Osteoblast (primary cell): Measurements from ENCODE around the gene CADPS. TPM values are rescaled to one million over a fixed set of nuclear protein-coding genes. Genes with fewer than 3 reads are reported as not detected.

ENCODE experiments used
- DNase-seq: peaks from one replicate; pipeline ENCODE4 v3.0.0; 2011; ENCODE audit warnings: low spot score, mixed read lengths; ENCODE audit not compliant: insufficient read length; ENCODE audit errors: missing footprints
- H2AFZ ChIP-seq: 2 replicates; pipeline ENCODE4 v1.6.0; 2011; ENCODE audit warnings: mild to moderate bottlenecking, low read length
- H3K27ac ChIP-seq: 2 replicates; pipeline ENCODE4 v1.5.1; 2011; ENCODE audit warnings: mild to moderate bottlenecking, low read depth, low read length, moderate library complexity
- H3K27me3 ChIP-seq: 2 replicates; pipeline ENCODE4 v1.6.0; 2012; ENCODE audit warnings: mild to moderate bottlenecking, control low read depth, inconsistent platforms, low read length, moderate library complexity; ENCODE audit not compliant: insufficient read depth
- H3K36me3 ChIP-seq: 2 replicates; pipeline ENCODE4 v1.5.1; 2011; ENCODE audit warnings: mild to moderate bottlenecking, low read length, control low read depth, moderate library complexity; ENCODE audit not compliant: insufficient read depth
- H3K4me1 ChIP-seq: 2 replicates; pipeline ENCODE4 v1.5.1; 2011; ENCODE audit warnings: mild to moderate bottlenecking, low read length, control low read depth, moderate library complexity; ENCODE audit not compliant: insufficient read depth
- H3K4me2 ChIP-seq: 2 replicates; pipeline ENCODE4 v1.6.0; 2011; ENCODE audit warnings: mild to moderate bottlenecking, low read length; ENCODE audit not compliant: insufficient read depth
- H3K4me3 ChIP-seq: fragments of 200-600 bp; sonication (generic); 3 replicates; pipeline ENCODE4 v1.5.1; 2012; ENCODE audit warnings: mild to moderate bottlenecking, low read length, inconsistent platforms; ENCODE audit not compliant: insufficient read depth
- H3K79me2 ChIP-seq: 2 replicates; pipeline ENCODE4 v1.6.0; 2012; ENCODE audit warnings: mild to moderate bottlenecking, low read length, control low read depth, inconsistent platforms; ENCODE audit not compliant: insufficient read depth
- H3K9me3 ChIP-seq: 2 replicates; pipeline ENCODE4 v1.5.1; 2011; ENCODE audit warnings: low read depth, low read length, control low read depth
- H4K20me1 ChIP-seq: 2 replicates; pipeline ENCODE4 v1.6.0; 2012; ENCODE audit warnings: mild to moderate bottlenecking, low read length, control low read depth; ENCODE audit not compliant: insufficient read depth
- total RNA-seq: library from RNA; depleted of rRNA; stranded (reverse); fragments of >200 nt; gene quantifications from 2 replicates; pipeline ENCODE4 v1.2.3, GENCODE V29; 2012
- TF ChIP-seq, protein P1 (sequence below): IDR thresholded peaks from 2 replicates; pipeline ENCODE4 v1.5.1; 2011; ENCODE audit warnings: mild to moderate bottlenecking, low read depth, low read length, moderate library complexity; ENCODE audit errors: extremely low read depth

Gene CADPS
- total RNA-seq, 1 donor = not detected

DNA sequence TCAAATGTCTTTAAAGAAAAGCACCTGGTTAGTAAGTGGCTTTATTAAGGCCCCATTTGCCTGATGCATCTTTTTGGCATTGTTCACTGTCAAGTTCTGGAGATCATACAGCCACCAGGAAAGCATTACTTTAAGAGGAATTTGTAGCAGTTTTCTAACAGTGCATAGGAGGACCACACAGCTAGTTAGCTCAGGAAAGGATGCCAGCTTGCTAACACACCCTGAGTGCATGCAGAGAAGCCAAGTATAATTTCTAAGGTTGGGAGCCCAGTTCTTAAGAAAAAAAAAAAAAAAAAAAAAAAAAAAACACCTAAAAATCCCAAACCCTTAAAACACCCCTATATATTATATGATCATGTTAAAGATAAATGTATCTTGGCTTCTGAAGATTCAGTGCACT, 399.9 kb downstream of the CADPS start:
- Histone ChIP-seq H4K20me1 (no peaks in the 10 kb centered on the region), H3K4me2 (no peak overlapping the region), H3K9me3 (no peaks in the 10 kb centered on the region), H3K4me1 (no peaks in the 10 kb centered on the region), H3K79me2 (no peaks in the 10 kb centered on the region), H3K4me3 (no peak overlapping the region), H2AFZ (no peak overlapping the region), H3K36me3 (no peaks in the 10 kb centered on the region), H3K27me3 (peaks cover 2% of the 10 kb centered on the region), H3K27ac (no peak overlapping the region)
- TF ChIP-seq, protein P1, sequence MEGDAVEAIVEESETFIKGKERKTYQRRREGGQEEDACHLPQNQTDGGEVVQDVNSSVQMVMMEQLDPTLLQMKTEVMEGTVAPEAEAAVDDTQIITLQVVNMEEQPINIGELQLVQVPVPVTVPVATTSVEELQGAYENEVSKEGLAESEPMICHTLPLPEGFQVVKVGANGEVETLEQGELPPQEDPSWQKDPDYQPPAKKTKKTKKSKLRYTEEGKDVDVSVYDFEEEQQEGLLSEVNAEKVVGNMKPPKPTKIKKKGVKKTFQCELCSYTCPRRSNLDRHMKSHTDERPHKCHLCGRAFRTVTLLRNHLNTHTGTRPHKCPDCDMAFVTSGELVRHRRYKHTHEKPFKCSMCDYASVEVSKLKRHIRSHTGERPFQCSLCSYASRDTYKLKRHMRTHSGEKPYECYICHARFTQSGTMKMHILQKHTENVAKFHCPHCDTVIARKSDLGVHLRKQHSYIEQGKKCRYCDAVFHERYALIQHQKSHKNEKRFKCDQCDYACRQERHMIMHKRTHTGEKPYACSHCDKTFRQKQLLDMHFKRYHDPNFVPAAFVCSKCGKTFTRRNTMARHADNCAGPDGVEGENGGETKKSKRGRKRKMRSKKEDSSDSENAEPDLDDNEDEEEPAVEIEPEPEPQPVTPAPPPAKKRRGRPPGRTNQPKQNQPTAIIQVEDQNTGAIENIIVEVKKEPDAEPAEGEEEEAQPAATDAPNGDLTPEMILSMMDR = no peak
- no peak for DNase-seq

GRCh38 chr3:62467966-62468722, 407.1 kb downstream of the CADPS start:
- no peaks in the 10 kb centered on the region for H3K36me3 ChIP-seq
- H4K20me1 ChIP-seq = no peaks in the 10 kb centered on the region
- no peaks in the 10 kb centered on the region for H3K79me2 ChIP-seq
- H3K27ac ChIP-seq = no peak overlapping the region
- H3K4me2 ChIP-seq = no peak overlapping the region
- H2AFZ ChIP-seq = no peak overlapping the region
- TF ChIP-seq, protein P1 = no peak
- DNase-seq = no peak
- H3K27me3 ChIP-seq = no peaks in the 10 kb centered on the region
- H3K4me1 ChIP-seq = no peaks in the 10 kb centered on the region
- no peak overlapping the region for H3K4me3 ChIP-seq
- H3K9me3 ChIP-seq = no peaks in the 10 kb centered on the region

GRCh38 chr3:62462788-62463187, 412.4 kb downstream of the CADPS start:
- H3K4me1 ChIP-seq = no peaks in the 10 kb centered on the region
- no peak overlapping the region for H3K4me2 ChIP-seq
- H3K79me2 ChIP-seq = no peaks in the 10 kb centered on the region
- no peaks in the 10 kb centered on the region for H3K27me3 ChIP-seq
- no peak overlapping the region for H3K27ac ChIP-seq
- no peak overlapping the region for H2AFZ ChIP-seq
- H4K20me1 ChIP-seq = no peaks in the 10 kb centered on the region
- no peaks in the 10 kb centered on the region for H3K9me3 ChIP-seq
- no peak overlapping the region for H3K4me3 ChIP-seq
- no peaks in the 10 kb centered on the region for H3K36me3 ChIP-seq
- DNase-seq = no peak
- TF ChIP-seq, protein P1 = no peak

DNA sequence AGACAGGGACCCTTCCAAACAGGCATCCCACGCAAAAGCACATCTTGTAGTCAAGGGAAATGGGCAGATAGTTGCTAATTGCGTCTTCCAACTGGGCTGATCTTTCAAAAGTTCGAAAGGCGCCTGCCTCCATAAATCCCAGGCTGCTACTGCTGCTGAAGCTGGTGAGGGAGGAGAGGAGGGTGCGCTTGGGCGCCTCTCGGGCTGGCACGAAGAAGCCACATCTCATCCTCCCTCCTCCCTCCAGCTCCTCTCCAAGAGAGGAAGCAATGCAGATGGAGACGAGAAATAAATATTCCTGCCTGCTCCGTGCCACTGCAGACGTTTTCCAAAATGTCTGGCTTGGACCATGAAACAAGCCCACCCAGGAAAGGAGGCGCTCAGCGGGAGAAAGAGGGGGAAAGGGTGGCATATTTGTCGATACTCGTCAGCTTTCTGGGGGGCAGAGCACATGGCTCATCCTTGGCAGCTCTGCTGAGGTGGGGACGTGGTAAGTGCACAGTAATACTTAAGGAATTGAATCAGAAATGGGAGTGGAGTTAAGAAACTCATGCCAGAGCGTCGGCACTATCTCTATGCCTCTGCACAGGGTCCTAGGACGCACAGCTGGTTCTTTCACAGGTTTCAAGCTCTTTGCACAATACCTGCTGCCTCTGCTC, 413.0 kb downstream of the CADPS start:
- no peak for DNase-seq
- H3K27ac ChIP-seq = no peak overlapping the region
- no peaks in the 10 kb centered on the region for H3K36me3 ChIP-seq
- H3K4me1 ChIP-seq = no peaks in the 10 kb centered on the region
- no peaks in the 10 kb centered on the region for H3K9me3 ChIP-seq
- H3K27me3 ChIP-seq = no peaks in the 10 kb centered on the region
- no peak overlapping the region for H3K4me2 ChIP-seq
- H2AFZ ChIP-seq = no peak overlapping the region
- H3K4me3 ChIP-seq = no peak overlapping the region
- H3K79me2 ChIP-seq = no peaks in the 10 kb centered on the region
- TF ChIP-seq, protein P1 = no peak
- H4K20me1 ChIP-seq = no peaks in the 10 kb centered on the region
